Fibroblast of the aortic adventitia (primary cell): ENCODE results near the gene GGPS1. TPM values are rescaled to one million over a fixed set of nuclear protein-coding genes. Genes with fewer than 3 reads are reported as not detected.

Experiments
- DNase-seq: peaks from one replicate; pipeline ENCODE4 v3.0.0-alpha.2; 2010; ENCODE audit warnings: low read depth
- H3K4me3 ChIP-seq: 2 replicates; pipeline ENCODE4 v1.5.1; 2011; ENCODE audit warnings: low read depth, mild to moderate bottlenecking, control low read depth, low read length, moderate library complexity
- total RNA-seq: library from RNA; depleted of rRNA; stranded (reverse); fragments of >200 nt; gene quantifications from 2 replicates; pipeline ENCODE4 v1.2.3, GENCODE V29; 2012; ENCODE audit warnings: low replicate concordance
- TF ChIP-seq, protein P1 (sequence below): IDR thresholded peaks from 2 replicates; pipeline ENCODE4 v1.5.1; 2011; ENCODE audit warnings: mild to moderate bottlenecking, low read length, control low read depth, inconsistent platforms; ENCODE audit not compliant: insufficient read depth

The GGPS1 gene
- total RNA-seq, 1 donor: 41.8 TPM

DNA sequence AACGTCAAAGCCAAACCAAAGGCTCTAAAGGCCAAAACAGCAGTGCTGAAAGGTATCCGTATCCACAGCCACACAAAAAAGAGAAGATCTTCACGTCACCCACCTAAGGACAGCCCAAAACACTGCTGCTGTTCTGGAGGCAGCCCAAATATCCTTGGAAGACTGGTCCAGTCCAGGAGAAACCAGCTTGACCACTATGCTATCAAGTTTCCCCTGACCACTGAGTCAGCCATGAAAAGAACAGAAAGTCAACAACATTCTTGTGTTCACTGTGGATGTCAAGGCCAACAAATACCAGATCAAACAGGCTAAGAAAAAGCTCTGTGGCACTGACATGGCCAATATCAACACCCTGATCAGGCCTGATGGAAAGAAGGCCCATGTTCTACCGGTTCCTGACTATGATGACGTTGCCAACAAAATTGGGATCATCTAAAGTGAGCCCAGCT lies 32.4 kb upstream of the GGPS1 start:
- H3K4me3 ChIP-seq: no peak overlapping the region
- TF ChIP-seq, protein P1, sequence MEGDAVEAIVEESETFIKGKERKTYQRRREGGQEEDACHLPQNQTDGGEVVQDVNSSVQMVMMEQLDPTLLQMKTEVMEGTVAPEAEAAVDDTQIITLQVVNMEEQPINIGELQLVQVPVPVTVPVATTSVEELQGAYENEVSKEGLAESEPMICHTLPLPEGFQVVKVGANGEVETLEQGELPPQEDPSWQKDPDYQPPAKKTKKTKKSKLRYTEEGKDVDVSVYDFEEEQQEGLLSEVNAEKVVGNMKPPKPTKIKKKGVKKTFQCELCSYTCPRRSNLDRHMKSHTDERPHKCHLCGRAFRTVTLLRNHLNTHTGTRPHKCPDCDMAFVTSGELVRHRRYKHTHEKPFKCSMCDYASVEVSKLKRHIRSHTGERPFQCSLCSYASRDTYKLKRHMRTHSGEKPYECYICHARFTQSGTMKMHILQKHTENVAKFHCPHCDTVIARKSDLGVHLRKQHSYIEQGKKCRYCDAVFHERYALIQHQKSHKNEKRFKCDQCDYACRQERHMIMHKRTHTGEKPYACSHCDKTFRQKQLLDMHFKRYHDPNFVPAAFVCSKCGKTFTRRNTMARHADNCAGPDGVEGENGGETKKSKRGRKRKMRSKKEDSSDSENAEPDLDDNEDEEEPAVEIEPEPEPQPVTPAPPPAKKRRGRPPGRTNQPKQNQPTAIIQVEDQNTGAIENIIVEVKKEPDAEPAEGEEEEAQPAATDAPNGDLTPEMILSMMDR: no peak
- peak; percentile 46 for DNase-seq

DNA sequence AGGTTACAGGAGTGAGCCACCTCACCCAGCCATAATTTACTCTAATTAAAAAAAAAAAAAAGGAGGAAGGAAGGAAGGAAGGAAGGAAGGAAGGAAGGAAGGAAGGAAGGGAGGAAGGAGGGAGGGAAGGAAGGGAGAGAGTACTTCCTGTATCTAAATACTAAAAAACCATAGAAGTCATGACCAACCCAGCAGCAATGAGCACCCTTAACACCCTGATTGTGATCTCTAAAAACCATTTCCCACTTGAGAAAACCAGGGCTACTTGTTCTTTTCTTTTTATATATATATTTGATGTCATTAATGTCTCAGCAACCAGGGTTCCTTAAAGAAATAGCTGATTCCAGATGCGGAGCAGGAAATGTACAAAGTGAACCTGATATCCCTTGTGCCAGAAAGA lies 31.6 kb upstream of the GGPS1 start:
- TF ChIP-seq, protein P1: no peak
- H3K4me3 ChIP-seq: no peak overlapping the region
- DNase-seq: no peak

DNA sequence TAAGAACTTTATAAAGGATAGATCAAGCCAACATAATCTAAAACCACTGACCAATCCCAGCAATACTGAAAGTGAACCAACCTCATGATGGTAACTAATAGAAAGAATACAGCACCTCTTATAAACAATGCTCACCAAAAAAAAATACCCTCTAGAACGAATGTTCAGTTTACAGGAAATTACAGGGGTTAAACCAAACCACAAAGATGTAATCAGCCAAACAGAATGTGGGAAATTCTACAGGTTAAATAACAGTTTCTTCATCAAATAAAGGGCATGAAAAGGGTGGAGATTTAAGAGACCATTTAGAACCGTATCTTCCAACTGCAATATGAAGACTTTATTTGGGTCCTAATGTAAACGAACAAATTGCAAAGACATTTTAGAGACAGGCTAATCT lies 30.8 kb upstream of the GGPS1 start:
- no peak for DNase-seq
- no peak overlapping the region for H3K4me3 ChIP-seq
- TF ChIP-seq, protein P1: no peak

DNA sequence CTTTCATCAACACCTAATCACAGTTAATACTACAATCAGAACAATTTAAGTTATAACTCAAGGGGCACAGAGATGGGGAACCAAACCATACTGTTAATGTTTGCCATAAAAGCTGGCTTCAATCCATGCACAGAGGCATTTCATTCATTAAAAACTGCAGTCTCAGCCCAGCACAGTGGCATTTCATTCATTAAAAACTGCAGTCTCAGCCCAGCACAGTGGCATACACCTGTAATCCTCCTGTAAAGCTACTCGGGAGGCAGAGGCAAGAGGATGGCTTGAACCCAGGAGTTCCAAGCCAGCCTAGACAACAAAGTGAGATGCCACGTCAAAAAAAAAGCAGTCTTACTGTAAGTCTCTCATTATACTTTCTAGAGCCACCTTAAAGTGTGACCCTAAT lies 29.6 kb upstream of the GGPS1 start:
- no peak overlapping the region for H3K4me3 ChIP-seq
- no peak for DNase-seq
- TF ChIP-seq, protein P1: no peak

DNA sequence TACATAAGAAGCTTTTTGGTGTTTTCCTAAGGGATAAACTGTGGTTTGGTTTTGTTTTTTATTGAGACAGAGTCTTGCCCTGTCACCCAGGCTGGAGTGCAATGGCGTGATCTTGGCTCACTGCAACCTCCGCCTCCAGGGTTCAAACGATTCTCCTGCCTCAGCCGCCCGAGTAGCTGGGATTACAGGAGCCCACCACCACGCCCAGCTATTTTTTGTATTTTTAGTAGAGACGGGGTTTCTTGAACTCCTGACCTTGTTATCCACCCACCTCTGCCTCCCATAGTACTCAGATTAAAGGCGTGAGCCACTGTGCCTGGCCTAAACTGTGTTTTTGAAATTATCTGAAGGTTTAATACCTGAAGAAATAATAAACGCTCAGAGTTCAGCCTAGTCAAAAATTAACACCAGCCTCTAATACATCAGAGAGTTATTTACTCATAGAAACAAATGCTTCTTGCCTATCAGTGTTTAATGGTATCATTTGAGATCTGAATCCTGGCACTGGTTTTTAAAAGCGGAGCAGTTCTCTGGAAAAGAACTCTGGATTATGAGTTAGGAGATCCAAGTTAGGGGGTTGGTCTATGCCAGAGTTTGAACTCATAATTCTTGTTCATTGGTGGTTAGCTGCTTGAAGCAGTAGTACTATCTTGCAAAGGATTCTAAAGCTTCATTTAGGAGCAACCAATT lies 29.1 kb upstream of the GGPS1 start:
- no peak overlapping the region for H3K4me3 ChIP-seq
- TF ChIP-seq, protein P1: no peak
- DNase-seq: no peak

DNA sequence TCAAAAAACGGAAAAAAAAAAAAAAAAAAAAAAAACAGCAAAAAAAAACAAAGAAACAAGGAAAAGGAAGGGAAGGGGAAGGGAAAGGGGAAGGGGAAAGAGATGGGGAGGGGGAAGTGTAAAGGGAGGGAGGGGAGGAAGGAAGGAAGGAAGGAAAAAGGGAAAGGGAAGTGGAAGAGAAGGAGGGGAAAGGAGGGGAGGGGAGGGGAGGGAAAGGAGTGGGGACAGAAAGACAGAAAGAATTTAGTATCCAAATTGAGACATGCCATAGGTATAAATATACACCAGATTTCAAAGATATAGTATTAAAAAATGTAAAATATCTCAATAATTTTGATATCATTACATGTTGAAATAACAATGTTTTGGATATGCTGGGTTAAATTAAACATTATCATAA lies 26.2 kb upstream of the GGPS1 start:
- TF ChIP-seq, protein P1: no peak
- DNase-seq: no peak
- H3K4me3 ChIP-seq: no peak overlapping the region
